T-helper 22 cell (primary cell): ENCODE measurements around the gene COMMD7.
"Not testable (repeated sequence)": the region's sequence is repeated elsewhere in the genome, so short reads cannot be mapped to it uniquely, and the experiment has no call there.

Experiments
- DNase-seq: peaks from one replicate; pipeline ENCODE4 v3.0.0-alpha.2; 2020; ENCODE audit warnings: low read depth

The COMMD7 gene

DNA sequence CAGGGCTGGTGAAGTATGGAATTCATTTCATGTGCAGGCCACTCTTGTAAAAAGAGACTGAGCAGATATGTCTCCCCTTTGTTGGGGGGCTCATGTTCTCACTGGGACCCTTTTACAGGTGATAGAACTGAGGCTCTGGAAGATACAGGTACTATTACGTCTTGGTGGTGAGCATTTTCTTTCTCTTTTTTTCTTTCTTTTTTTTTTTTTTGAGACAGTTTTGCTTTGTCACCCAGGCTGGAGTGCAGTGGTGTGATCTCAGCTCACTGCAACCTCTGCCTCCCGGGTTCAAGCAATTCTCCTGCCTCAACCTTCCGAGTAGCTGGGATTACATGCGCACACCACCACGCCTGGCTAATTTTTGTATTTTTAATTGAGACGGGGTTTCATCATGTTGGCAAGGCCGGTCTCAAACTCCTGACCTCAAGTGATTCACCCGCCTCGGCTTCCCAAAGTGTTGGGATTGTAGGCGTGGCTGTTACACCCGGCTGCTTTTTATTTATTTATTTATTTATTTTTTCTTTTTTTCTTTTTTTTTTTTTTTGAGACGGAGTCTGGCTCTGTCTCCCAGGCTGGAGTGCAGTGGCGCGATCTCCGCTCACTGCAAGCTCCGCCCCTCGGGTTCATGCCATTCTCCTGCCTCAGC, 22.1 kb upstream of the COMMD7 start:
- DNase-seq = not testable (repeated sequence)

DNA sequence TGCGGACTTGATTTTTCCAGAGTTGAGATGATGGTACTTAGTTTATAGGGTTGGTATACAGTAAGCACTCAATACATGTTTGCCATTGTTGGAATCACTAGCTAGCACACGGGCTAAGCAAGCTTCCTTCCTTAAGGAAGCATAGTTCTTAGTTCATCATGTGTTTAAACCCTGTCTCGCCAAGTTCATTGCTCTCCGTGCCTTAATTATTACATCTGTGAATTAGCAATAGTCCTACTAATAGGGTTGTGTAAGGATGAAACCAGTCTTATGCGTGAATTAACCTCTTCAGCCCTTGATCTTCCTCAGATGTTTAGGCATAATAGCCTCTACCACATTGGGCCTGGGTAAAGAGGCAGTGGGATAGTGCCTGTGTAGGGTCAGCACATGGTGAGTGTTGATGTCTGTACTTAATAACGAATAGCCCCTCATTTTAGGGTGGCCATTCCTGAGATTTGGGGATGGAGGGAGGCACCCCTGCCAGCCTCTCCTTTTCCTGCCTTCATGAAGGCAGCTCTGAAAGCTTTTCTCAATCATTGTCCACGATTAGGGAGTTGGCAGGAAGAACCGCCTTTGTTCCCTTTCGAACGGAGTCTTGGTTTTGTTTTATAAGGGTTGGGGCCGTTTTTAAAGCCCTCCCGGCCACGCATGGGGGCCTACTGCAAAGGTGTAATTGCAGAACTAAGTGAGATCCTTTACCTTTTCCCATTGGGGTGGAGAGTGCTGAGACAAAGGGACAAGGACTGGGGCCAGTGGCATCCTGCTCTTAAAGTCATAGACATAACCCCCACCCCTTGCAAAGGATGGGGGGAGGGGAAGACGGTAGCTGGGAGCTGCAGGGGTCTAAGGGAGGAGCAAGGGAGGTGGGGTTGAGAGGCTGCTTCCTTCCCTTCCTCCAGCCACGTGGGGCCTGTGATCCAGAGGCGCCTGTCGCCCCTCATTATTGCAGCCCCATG, 21.0 kb upstream of the COMMD7 start:
- no peak for DNase-seq

DNA sequence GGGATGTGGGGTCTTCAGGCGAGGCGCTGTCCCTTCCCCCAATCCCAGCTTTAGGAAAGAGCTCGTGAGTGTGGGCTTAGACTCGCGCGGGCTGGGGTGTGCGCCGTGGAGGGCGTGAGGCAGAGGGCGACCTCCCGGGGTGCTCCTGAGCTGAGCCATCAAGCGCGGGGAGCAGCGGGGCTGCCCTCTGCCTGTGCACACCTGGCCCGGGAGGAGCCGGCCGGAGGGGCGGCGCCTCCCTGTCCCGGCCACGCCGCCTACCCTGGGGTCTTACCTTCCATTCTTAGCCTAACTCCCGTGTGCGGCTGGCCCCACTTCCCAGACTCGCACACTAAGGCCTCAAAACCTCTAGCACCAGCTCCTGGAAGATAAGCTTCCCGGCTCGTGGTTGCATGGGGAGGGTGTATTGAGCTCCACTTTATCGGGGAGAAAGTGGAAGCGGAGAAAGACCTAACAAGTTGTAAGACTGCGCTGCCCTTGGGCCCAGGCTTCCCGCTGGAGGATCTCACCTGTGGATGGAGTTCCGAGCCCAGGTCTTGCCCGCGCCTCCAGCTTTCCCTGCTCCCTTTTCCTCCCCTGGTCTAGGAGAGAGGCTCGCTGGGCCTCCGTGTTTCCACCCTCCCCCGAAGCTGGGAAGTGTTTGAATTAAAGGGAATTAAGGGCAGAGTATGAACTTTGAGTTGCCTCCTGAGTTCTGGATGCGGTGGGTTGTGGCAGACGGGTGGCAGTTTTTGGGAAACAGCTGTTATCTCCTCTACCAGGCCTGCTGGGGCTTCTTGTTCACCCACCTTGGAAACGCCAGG, 20.1 kb upstream of the COMMD7 start:
- DNase-seq = no peak

DNA sequence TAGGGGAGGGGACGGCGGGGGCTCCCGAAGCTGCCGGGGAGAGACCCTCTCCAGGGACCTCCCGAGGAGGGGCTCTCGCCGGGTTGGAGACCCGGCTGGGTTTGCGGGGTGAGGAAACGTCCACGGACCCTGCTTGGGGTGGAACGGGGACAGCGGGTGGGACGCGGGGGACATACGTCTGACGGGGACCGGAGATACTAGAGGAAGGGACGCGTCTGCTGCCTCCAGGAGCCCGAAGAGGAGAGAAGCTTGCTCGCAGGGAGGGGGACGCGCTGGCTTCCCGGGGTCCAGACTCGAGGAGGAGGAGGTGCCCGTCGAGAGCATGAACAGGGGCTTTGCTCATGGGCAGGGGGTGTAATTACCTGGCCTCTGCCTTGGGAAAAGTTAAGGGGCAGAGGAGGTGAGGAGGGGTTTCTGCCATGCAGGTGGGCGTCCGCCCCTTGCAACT, 19.5 kb upstream of the COMMD7 start:
- no peak for DNase-seq

DNA sequence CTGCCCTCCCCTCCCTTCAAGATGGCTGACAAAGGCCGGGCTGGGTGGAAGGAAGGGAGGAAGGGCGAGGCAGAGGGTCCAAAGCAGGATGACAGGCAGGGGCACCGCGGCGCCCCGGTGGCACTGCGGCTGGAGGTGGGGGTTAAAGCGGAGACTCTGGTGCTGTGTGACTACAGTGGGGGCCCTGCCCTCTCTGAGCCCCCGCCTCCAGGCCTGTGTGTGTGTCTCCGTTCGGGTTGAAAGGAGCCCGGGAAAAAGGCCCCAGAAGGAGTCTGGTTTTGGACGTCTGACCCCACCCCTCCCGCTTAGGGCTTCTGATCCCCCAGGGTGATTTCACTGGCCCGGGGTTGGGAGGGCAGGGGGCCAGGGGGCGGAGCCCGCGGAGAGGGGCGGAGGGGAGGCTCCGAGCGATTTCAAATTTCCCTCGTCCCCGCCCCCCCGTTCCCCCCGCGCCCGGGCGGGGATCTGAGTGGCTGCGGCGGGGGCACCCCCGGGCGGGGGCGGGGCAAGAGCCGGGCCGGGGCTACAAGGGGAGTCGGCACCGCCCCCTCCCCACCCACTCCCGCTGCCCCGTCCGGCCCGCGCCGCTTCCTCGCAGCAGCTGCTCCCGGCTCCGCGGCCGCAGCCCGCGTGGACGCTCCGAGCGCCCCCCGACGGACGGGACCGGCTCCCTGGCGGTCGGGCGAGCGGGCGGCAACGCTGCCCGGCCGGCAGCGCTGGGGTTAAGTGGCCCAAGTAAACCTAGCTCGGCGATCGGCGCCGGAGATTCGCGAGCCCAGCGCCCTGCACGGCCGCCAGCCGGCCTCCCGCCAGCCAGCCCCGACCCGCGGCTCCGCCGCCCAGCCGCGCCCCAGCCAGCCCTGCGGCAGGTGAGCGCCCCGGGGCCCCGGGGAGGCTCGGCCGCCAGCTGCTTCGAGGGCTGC, 18.8 kb upstream of the COMMD7 start, which contains the start of gene DNMT3B:
Gene DNMT3B, plus strand, starts transcription at position 555 of the 923 bp plus-strand sequence. CDS start 17,939 bp downstream, outside the sequence.
- peak; percentile 61 for DNase-seq

DNA sequence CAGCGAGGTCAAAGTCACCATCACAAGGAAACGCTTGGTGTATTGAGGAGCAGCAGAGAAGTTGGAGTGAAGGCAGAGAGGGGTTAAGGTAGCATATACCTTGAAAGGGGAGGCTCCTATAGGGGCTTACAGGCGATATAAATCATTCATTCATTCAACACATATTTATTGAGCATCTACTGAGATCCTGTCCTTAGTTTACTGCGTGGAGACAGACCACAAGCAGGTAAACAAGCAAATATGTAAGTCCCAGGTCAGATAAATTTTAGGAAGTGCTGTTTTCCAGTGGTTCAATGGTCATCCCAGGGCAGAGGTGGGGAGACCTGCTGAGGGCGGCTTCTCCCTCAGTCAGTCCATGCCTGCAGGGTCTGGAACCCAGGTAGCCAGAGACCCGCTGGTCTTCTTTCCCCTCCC, 18.2 kb upstream of the COMMD7 start:
- no peak for DNase-seq

DNA sequence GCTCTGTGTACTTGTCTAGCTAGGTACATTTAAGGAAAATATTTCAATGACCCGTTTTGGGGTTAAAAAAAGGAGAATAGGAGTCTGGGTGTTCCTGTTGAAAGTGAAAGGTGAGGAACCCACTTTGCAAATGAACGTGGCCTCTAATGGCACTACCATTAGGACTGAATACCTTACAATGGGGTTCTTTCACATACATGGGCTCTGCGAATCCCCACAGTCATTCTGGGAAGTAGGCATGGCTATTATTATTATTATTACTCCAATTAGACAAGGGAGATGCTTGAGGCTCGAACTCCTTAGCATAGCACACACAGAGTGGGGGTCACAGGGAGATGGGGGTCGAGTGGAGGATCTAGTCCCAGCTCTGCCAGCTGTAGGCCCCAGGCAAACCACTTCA, 12.9 kb upstream of the COMMD7 start:
- DNase-seq = no peak

DNA sequence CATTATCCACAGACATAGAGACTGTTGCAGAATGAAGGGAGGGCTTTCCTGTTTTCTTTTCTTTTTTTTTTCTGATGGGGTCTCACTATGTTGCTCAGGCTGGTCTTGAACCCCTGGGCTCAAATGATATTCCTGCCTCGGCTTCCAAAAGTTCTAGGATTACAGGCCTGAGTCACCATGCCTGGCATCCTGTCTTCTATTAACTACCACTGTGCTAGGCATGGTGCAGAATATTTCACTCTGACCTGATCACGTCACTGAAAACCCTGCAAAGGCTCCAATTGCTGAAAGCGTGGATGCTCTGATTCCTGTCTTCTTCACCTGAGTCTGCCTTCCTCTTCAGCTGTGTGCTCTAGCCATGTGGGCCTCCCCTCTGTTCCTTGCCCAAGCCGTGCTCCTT, 10.5 kb upstream of the COMMD7 start:
- DNase-seq = no peak

DNA sequence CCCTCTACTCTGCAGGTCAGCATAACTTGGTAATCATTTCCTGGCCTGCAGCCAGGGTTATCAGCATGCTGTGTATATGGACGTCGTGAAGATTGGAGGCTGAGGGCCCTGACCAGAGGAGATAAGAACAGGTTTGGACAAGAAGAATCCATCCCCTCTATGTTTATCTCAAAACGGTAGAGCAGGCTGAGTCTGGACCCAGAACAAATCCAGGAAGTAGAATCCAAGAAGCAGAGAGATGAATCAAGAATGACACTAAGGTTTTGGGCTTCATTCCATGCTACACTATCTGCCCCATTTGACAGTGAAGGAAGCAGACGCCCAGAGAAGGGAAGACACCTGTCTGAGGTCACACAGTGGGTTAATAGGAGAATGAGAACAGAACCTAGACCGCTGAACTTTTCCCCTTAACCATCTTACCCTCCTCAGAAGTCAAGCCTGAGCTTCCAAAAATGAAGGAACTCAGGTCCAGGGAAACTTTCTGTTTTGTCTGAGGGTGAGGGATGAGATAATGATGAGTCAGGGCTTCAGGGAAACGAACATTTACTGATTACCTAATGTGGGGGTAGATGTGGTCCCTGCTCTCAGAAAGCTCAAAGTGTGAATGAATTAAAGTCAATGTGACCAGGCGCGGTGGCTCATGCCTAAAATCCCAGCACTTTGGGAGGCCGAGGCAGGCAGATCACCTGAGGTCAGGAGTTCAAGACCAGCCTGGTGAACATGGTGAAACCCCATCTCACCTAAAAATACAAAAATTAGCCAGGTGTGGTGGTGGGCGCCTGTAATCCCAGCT, 9.4 kb upstream of the COMMD7 start:
- no peak for DNase-seq

DNA sequence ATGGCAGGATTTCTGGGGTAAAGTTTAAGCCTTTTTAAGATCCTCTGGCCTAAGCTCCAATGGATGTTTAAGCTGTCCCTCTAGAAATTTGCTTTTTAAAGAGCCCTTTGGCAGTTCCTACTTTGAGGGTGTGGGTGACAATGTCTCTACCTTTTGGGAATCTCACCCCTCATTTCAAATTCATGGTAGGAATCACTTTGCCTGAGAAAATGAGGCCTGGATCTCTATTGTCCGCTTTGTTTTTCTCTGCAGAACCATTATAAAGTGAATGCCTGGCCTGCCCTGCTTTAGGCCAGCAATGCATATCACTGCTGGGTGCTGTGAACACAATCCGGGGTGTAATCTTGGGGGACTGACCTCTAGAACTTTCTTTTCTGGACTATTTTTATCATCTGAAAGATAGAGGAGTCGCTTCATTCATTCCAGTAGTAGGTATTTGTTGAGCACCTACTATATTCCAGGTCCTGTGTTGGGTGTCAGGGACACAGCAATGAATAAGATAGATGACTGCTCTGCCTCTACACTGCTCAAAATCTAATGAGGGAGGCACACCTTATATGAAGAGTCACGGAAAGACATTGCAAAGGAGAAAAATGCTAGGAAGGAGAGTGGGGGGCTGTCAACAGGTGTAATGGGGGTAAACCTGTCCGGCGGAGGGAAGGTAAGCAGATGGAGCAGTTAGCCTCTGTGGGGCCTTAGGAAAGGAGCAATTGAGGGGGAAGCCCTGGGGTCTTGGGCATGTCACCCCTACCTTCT, 8.6 kb upstream of the COMMD7 start:
- DNase-seq = no peak

DNA sequence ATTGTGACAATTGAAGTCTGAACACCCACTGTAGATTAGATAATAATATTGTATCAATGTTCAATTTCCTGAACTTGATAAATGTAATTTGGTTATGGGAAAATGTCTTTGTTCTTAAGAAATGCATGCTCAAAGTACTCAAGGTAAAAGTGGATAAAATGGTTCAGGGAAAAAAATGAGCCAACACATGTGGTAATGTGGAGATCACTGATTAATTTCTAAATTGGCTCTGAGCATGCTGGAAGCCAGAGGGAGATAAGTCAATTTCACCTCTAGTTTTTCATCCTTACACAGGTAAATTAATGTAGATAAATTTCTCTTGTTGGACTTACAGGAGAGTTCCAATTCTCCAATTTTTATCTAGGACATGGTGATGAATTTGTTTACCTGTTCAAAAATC, 8.0 kb upstream of the COMMD7 start:
- no peak for DNase-seq

DNA sequence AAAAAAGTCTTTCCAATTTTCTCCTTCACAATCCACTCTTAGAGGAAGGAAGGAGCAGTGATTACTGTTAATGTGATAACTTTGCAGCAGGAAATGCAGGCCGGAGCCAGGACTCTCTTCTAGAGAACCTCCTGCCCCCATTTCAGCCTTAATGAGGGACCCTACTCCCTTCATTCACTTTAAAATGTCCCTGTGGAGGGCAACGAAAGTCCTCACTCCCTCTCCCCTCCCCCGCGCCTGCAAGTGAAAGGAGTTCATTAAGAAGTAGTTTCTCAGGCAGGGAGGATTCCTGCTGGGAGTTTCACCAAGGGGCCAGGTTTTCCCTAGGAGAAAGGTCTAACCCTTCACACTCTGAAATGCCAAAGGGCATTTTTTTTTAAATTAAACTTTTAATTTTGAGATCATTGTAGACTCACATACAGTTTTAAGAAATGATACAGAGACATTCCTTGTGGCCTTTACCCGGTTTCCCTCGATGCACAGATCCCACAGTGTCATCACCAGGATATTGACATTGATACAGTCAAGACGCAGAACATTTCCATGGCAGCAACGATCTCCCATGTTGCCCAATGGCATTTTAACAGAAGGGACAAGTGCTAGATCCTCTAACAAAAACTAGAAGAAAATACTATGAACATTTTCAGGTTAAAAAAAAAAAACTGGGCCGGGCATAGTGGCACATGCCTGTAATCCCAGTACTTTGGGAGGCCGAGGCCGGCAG, 6.8 kb upstream of the COMMD7 start:
- no peak for DNase-seq

DNA sequence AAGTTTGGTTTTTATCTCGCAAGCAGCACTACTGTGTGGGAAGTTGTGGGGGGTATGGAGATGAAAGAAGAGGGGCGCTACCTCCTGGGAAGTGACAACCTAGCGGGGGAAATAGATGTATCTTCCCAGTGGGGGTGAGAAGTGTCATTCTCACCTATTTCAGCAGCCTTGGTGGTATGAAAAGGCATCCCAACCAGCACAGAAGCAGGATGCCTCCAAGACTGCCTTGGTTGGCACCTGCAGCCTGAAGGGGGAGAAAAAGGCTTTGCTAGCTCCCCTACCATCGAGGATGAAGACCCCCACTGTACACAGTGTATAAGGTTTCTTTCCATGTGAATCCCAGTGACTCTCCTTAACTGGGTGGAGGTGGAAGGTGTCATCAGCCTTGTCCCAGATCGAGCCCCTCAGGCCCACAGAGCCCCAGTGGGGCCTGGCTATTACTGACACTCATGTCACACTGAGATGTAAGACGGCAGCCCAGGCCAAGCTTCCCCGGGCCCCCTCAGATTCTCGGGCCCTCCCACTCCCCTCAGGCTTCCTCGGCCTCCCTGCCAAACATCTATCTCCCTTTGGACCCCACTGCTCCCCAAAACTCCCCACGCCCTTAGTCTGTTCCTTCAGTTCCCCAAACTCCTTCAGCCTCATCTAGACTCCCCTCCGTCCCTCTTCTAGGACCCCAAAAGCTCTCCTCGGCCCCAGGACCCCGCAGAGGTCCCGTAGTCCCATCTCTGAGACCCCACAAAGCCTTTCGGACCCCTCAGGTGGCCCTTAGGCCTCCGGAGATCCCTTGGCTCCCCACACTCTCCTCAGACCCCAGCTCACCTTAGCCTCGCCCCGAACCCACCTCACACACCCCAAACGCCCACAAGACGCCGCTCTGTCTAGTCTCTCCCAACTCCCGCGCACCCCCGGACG, 688 bp downstream of the COMMD7 start:
- no peak for DNase-seq

DNA sequence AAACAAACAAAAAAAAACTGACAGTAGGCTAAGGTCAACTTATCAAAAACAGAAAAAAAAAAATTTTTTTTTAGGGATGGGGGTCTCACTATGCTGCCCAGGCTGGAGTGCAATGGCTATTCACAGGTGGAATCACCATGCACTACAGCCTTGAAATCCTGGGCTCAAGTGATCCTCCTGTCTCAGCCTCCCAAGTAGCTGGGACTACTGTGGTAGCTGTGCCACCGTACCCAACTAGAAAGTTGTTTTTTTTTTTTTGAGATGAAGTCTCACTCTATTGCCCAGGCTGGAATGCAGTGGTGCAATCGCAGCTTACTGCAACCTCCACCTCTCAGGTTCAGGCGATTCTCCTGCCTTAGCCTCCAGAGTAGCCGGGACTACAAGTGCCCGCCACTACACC, 2.1 kb downstream of the COMMD7 start:
- no peak for DNase-seq

DNA sequence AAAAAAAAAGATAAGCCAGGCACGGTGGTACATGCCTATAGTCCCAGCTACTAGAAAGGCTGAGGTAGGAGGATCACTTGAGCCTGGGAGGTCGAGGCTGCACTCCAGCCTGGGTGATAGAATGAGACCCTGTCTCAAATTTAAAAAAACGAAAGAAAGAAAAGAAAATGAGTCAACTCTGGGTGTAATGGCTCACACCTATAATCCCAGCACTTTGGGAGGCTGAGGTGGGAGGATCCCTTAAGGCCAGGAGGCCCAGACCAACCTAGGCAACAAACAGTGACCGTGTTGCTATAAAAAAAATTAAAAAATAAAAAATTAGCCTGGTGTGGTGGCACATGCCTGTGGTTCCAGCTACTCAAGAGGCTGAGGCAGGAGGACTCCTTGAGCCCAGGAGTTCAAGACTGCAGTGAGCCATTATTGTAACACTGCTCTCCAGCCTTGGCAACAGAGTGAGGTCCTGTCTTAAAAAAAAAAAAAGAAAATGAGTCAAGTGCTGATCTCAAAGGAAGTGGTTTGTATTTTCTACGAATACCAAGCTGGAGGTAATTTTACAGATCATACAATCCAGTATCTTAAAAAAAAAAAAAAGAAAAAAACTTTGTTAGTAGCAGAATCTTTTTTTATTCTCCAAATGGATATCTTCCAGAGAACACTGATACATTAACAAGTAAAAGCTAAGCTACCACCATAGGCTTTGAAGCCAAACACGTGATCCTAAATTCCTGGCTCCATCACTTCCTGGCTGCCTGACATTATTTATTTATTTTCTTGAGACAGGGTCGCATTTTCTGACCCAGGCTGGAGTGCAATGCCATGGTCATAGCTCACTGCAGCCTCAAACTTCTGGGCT, 5.7 kb downstream of the COMMD7 start:
- DNase-seq = peak; percentile 32

DNA sequence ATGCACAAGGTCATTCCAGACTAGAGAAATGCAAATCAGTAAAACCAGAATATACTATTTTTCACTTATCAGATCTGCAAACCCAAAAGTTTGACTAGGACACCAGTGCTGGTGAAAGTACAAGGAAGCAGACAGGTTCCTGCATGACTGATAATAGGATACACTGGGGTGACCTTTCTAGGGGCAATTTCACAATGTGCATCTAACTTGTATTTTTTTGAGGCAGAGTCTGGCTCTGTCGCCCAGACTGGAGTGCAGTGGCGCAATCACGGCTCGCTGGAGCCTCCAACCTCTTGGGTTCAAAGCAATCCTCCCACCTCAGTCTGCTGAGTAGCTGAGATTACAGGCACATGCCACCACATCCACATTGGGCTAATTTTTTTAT, 11.4 kb downstream of the COMMD7 start:
- no peak for DNase-seq

DNA sequence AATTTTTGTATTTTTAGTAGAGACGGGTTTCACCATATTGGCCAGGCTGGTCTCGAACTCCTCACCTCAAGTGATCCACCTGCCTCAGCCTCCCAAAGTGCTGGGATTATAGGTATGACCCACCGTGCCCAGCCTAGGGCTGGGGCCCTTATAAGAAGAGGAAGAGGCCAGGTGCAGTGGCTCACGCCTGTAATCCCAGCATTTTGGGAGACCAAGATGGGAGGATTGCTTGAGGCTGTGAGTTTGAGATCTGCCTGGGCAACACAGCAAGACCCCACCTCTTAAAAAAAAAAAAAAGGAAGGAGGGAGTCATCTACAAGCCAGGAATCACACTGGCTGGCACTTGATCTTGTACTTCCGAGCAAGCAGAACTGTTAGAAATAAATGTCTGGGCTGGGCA, 13.9 kb downstream of the COMMD7 start:
- not testable (repeated sequence) for DNase-seq
